Body of pancreas (tissue), 4 donors: ENCODE data around the gene CKS1B. TPM values are rescaled to one million over a fixed set of nuclear protein-coding genes. Genes with fewer than 3 reads are reported as not detected.

Experiments
- ATAC-seq: fragments of 150-250 bp; one replicate; pipeline ENCODE4 v1.9.1; 2016
- DNase-seq, 4 donors: peaks; one replicate each; pipeline ENCODE4 v3.0.0-alpha.2; 2019
- H3K27ac ChIP-seq, 4 donors: fragments of 200-600 bp; sonication (generic); 1 replicate in 3 of 4; 2 replicates in 1 of 4; pipeline versions ENCODE4 v1.5.1 to v1.6.1; 2016 to 2019; ENCODE audit warnings: mild to moderate bottlenecking in 1 of 4, mixed read lengths in 1 of 4, moderate library complexity in 1 of 4
- H3K27me3 ChIP-seq, 2 donors: fragments of 200-600 bp; sonication (generic); one replicate each; pipeline ENCODE4 v1.6.0; 2016; ENCODE audit warnings: mild to moderate bottlenecking in 1 of 2
- H3K36me3 ChIP-seq, 2 donors: fragments of 200-600 bp; sonication (generic); replicated peaks in 1 of 2; 2 replicates each; pipeline ENCODE4 v1.5.1; 2016; ENCODE audit warnings: low read depth in 2 of 2; ENCODE audit not compliant: insufficient read depth in 1 of 2
- H3K4me1 ChIP-seq: fragments of 200-600 bp; sonication (generic); one replicate; pipeline ENCODE4 v1.6.0; 2016
- H3K4me3 ChIP-seq, 2 donors: fragments of 200-600 bp; sonication (generic); 1 replicate in 1 of 2; 2 replicates in 1 of 2; pipeline ENCODE4 v1.5.1; 2016 to 2019
- H3K9me3 ChIP-seq, 3 donors: fragments of 200-600 bp; sonication (generic); 1 replicate in 2 of 3; 2 replicates in 1 of 3; pipeline ENCODE4 v1.5.1; 2016
- CTCF ChIP-seq, 7 experiments: fragments of 450-650 bp in 4 of 7; fragments of 200-600 bp in 3 of 7; sonication (generic) in 3 of 7; IDR thresholded peaks; one replicate each; pipeline ENCODE4 v1.5.1; 2016 to 2019; ENCODE audit warnings: antibody characterized with exemption in 7 of 7
- POLR2A ChIP-seq, 3 donors: fragments of 450-650 bp; IDR thresholded peaks; one replicate each; pipeline ENCODE4 v1.6.1; 2016; ENCODE audit warnings: antibody characterized with exemption in 3 of 3, mild to moderate bottlenecking in 2 of 3
- WGBS, 2 donors: methylation state at CpG; one replicate each; pipeline ENCODE4 v1.1.5; 2017; 5-methylcytosine and 5-hydroxymethylcytosine counted together
- intact Hi-C: fragments of 100-400 bp; cut with DNase I; formaldehyde crosslinking; loops from one replicate; pipeline ENCODE4 v1.15.1; 2023
- total RNA-seq, 2 donors: library from RNA; depleted of rRNA; stranded (reverse); fragments of >200 nt; gene quantifications; one replicate each; pipeline ENCODE4 v1.1.0, GENCODE V29; 2016

CKS1B gene
- total RNA-seq, 2 donors from 2014 or later = 15.6 to 29.0 TPM

- ATAC-seq (no peak), DNase-seq (no peak)
- Histone ChIP-seq H3K27me3 (no peaks in the 10 kb centered on the region), H3K36me3 (peaks cover 0 to 7% of the 10 kb centered on the region in 2 donors), H3K9me3 (no peaks in the 10 kb centered on the region), H3K4me3 (no peak overlapping the region), H3K4me1 (peaks cover 63% of the 10 kb centered on the region), H3K27ac (no peak overlapping the region)
- 90 to 93% methylated on average over 8 to 31 of the region's 31 CpGs for WGBS, 2 donors
- TF ChIP-seq CTCF (IDR thresholded peaks at IDR 0.05) = no peak
- no peak for TF ChIP-seq POLR2A (IDR thresholded peaks at IDR 0.05)
- intact Hi-C loops = loop anchor here (5.0 kb wide), 1 partner anchor 53 kb away; the partner anchor contains the start of gene PYGO2
These were observed 40.4 kb downstream of the CKS1B start for GRCh38 chr1:155014709-155015508.

- no peak for ATAC-seq
- Histone ChIP-seq H3K9me3 (no peaks in the 10 kb centered on the region), H3K4me3 (no peak overlapping the region), H3K4me1 (peaks cover 56% of the 10 kb centered on the region), H3K36me3 (peaks cover 0 to 7% of the 10 kb centered on the region in 2 donors), H3K27ac (peak overlapping the region in 1 of 4 donors; percentile 16), H3K27me3 (no peaks in the 10 kb centered on the region)
- 77 to 84% methylated on average over 11 to 16 of the region's 16 CpGs for WGBS, 2 donors
- intact Hi-C loops = no loop called here
- TF ChIP-seq POLR2A (IDR thresholded peaks at IDR 0.05) = no peak
- TF ChIP-seq CTCF (IDR thresholded peaks at IDR 0.05) = no peak
- no peak for DNase-seq
These were observed 41.2 kb downstream of the CKS1B start for GRCh38 chr1:155015527-155016230.

- WGBS, 2 donors = 63 to 71% methylated on average over 6 to 25 of the region's 26 CpGs
- ATAC-seq = no peak
- H3K4me1 ChIP-seq = peaks cover 49% of the 10 kb centered on the region
- H3K9me3 ChIP-seq = no peaks in the 10 kb centered on the region
- TF ChIP-seq POLR2A (IDR thresholded peaks at IDR 0.05) = no peak
- TF ChIP-seq CTCF (IDR thresholded peaks at IDR 0.05) = no peak
- DNase-seq = no peak
- intact Hi-C loops = no loop called here
- no peaks in the 10 kb centered on the region for H3K27me3 ChIP-seq
- peak overlapping the region; percentile 56 to 72 (median 68) for H3K27ac ChIP-seq
- H3K36me3 ChIP-seq = peaks cover 0 to 7% of the 10 kb centered on the region in 2 donors
- H3K4me3 ChIP-seq = no peak overlapping the region
These were observed 41.9 kb downstream of the CKS1B start for GRCh38 chr1:155016231-155016831.

- TF ChIP-seq CTCF (IDR thresholded peaks at IDR 0.05) (peak; percentile 97 to 100 (median 100)), POLR2A (IDR thresholded peaks at IDR 0.05) (peak; percentile 14 to 32 (median 27))
- H3K27ac ChIP-seq = peak overlapping the region; percentile 56 to 72 (median 68)
- no peaks in the 10 kb centered on the region for H3K9me3 ChIP-seq
- no peaks in the 10 kb centered on the region for H3K27me3 ChIP-seq
- H3K4me1 ChIP-seq = peaks cover 40% of the 10 kb centered on the region
- peak; percentile 89 to 93 (median 90) for DNase-seq
- no peak overlapping the region for H3K4me3 ChIP-seq
- H3K36me3 ChIP-seq = peaks cover 0 to 7% of the 10 kb centered on the region in 2 donors
- intact Hi-C loops = no loop called here
- peak; percentile 89 for ATAC-seq
- WGBS, 2 donors = 5 to 7% methylated on average over 30 to 44 of the region's 49 CpGs
These were observed 42.8 kb downstream of the CKS1B start for GRCh38 chr1:155017041-155017945.
